NCI-H2081 (cell line): Measurements from ENCODE around the gene TSPAN7.
A peak's percentile ranks its signal among the peaks of the same experiment; 100 is the strongest.

Experiments
- DNase-seq, 2 experiments: peaks; one replicate each; lab custom pipeline; 2025; lab: John Stamatoyannopoulos, UW

The TSPAN7 gene

GRCh38 chrX:38646129-38646528, 84.8 kb downstream of the TSPAN7 start:
- DNase-seq, result no peak

GRCh38 chrX:38649221-38649620, 87.9 kb downstream of the TSPAN7 start:
- no peak for DNase-seq

GRCh38 chrX:38649674-38650647, 88.6 kb downstream of the TSPAN7 start:
- no peak for DNase-seq

GRCh38 chrX:38651625-38652601, 90.6 kb downstream of the TSPAN7 start:
- no peak for DNase-seq

- no peak for DNase-seq
Observed at GRCh38 chrX:38652934-38653442, 91.6 kb downstream of the TSPAN7 start.

- DNase-seq, result peak; percentile 18 to 28
Observed at GRCh38 chrX:38654302-38654701, 93.0 kb downstream of the TSPAN7 start.

- DNase-seq, result no peak
Observed at GRCh38 chrX:38656350-38656915, 95.1 kb downstream of the TSPAN7 start.

- no peak for DNase-seq
Observed at GRCh38 chrX:38657562-38657961, 96.2 kb downstream of the TSPAN7 start.

- DNase-seq, result no peak
Observed at GRCh38 chrX:38660395-38661102, 99.2 kb downstream of the TSPAN7 start.

GRCh38 chrX:38661103-38661441, 99.7 kb downstream of the TSPAN7 start:
- no peak for DNase-seq

- DNase-seq, result no peak
Observed at GRCh38 chrX:38661561-38661960, 100.2 kb downstream of the TSPAN7 start.

GRCh38 chrX:38662640-38663039, 101.3 kb downstream of the TSPAN7 start:
- DNase-seq, result no peak

GRCh38 chrX:38664285-38664684, 102.9 kb downstream of the TSPAN7 start:
- DNase-seq, result peak; percentile 23 to 42

GRCh38 chrX:38666909-38667308, 105.6 kb downstream of the TSPAN7 start:
- no peak for DNase-seq

GRCh38 chrX:38668771-38669170, 107.4 kb downstream of the TSPAN7 start:
- DNase-seq, result no peak

GRCh38 chrX:38669428-38669827, 108.1 kb downstream of the TSPAN7 start:
- DNase-seq, result no peak

- DNase-seq, result no peak
Observed at GRCh38 chrX:38672646-38673045, 111.3 kb downstream of the TSPAN7 start.

GRCh38 chrX:38675856-38676255, 114.5 kb downstream of the TSPAN7 start:
- no peak for DNase-seq

- DNase-seq, result no peak
Observed at GRCh38 chrX:38678183-38678582, 116.8 kb downstream of the TSPAN7 start.

- no peak for DNase-seq
Observed at GRCh38 chrX:38678821-38679220, 117.5 kb downstream of the TSPAN7 start.

- DNase-seq, result no peak
Observed at GRCh38 chrX:38679695-38680094, 118.4 kb downstream of the TSPAN7 start.
